BLaER1 treated with 17β-estradiol and CSF1 and Interleukin-3, amounts not matched to agents 10 nM and 100 nM (cell line): ENCODE measurements around the gene PPM1J.

Source experiments
- H3K27ac ChIP-seq, 11 experiments: shearing (Covaris generic); formaldehyde crosslinking; 2 replicates each; pipeline ENCODE4 v1.8.1; 2022
- H3K27me3 ChIP-seq, 11 experiments: shearing (Covaris generic); formaldehyde crosslinking; 2 replicates each; pipeline ENCODE4 v1.8.1; 2022
- H3K36me3 ChIP-seq, 11 experiments: shearing (Covaris generic); formaldehyde crosslinking; 2 replicates each; pipeline ENCODE4 v1.8.1; 2022
- H3K4me1 ChIP-seq, 10 experiments: shearing (Covaris generic); formaldehyde crosslinking; 2 replicates each; pipeline ENCODE4 v1.8.1; 2022
- H3K4me2 ChIP-seq, 11 experiments: shearing (Covaris generic); formaldehyde crosslinking; 2 replicates each; pipeline ENCODE4 v1.8.1; 2022
- H3K4me3 ChIP-seq, 10 experiments: shearing (Covaris generic); formaldehyde crosslinking; 2 replicates each; pipeline ENCODE4 v1.8.1; 2022
- H3K9ac ChIP-seq, 11 experiments: shearing (Covaris generic); formaldehyde crosslinking; 2 replicates each; pipeline ENCODE4 v1.8.1; 2022
- H3K9me3 ChIP-seq, 11 experiments: shearing (Covaris generic); formaldehyde crosslinking; replicated peaks in 1 of 11; 2 replicates each; pipeline ENCODE4 v1.8.1; 2022
- H4K20me1 ChIP-seq, 11 experiments: shearing (Covaris generic); formaldehyde crosslinking; 2 replicates each; pipeline ENCODE4 v1.8.1; 2022
- Cebpa-rat ChIP-seq, 11 experiments: shearing (Covaris generic); IDR thresholded peaks; 2 replicates each; pipeline ENCODE4 v1.8.1; 2022

The PPM1J gene

DNA sequence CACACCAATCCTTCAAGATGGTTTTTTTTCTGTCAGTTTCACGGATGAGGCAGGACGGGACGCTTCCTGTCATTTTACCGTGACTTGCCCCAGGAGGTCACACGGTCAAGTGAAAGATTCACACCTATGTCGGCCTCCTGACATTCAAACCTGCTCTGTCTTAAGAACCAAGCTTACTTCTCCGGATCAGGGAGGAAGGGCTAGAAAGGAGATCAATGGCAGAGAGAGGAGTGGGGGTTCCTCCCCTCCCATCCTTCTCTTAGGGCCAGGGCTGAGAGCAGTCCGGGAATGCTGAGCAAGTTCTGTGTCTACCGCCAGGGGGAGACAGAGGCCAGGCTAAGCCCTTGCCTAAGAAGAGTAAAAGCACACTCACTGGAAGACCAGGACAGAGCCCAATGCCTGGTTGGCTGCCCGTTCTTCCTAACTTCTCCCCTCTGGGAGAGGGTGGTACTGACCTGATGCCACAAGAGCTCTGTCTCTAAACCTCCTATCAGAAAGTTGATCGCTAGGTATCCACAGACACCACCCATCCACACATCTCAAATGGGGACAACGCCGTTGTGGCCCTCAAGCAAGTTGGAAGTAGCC lies 1.1 kb upstream of the PPM1J start:
- peaks cover 32 to 56% (median 46%) of the 10 kb centered on the region in 10 experiments for H3K4me1 ChIP-seq
- no peak for TF ChIP-seq Cebpa-rat (IDR thresholded peaks at IDR 0.05)
- H3K9ac ChIP-seq = peak overlapping the region; percentile 43 to 73 (median 66); a peak in 16 of 22 replicates
- H3K4me3 ChIP-seq = peak overlapping the region; percentile 64 to 80 (median 67)
- peaks cover 0 to 18% (median 11%) of the 10 kb centered on the region in 11 experiments; a peak in 17 of 22 replicates for H3K27me3 ChIP-seq
- H3K27ac ChIP-seq = no peak overlapping the region
- H3K9me3 ChIP-seq = no peaks in the 10 kb centered on the region
- peak overlapping the region; percentile 97 to 100 (median 100) for H3K4me2 ChIP-seq
- no peaks in the 10 kb centered on the region for H3K36me3 ChIP-seq
- peaks cover 0 to 18% (median 10%) of the 10 kb centered on the region in 11 experiments; a peak in 15 of 22 replicates for H4K20me1 ChIP-seq

- TF ChIP-seq Cebpa-rat (IDR thresholded peaks at IDR 0.05) = no peak
- H4K20me1 ChIP-seq = peaks cover 0 to 18% (median 10%) of the 10 kb centered on the region in 11 experiments; a peak in 15 of 22 replicates
- H3K36me3 ChIP-seq = no peaks in the 10 kb centered on the region
- H3K27me3 ChIP-seq = peaks cover 0 to 18% (median 11%) of the 10 kb centered on the region in 11 experiments; a peak in 17 of 22 replicates
- H3K4me2 ChIP-seq = peak overlapping the region; percentile 97 to 100 (median 100)
- peak overlapping the region in 5 of 11 experiments; percentile 6 to 29 (median 13); a peak in 5 of 22 replicates for H3K27ac ChIP-seq
- H3K4me1 ChIP-seq = peaks cover 26 to 60% (median 53%) of the 10 kb centered on the region in 10 experiments
- peak overlapping the region; percentile 64 to 80 (median 67) for H3K4me3 ChIP-seq
- H3K9ac ChIP-seq = peak overlapping the region; percentile 21 to 73 (median 55); a peak in 21 of 22 replicates
- no peaks in the 10 kb centered on the region for H3K9me3 ChIP-seq
Observed at GRCh38 chr1:112714313-112715263, 544 bp downstream of the PPM1J start.

DNA sequence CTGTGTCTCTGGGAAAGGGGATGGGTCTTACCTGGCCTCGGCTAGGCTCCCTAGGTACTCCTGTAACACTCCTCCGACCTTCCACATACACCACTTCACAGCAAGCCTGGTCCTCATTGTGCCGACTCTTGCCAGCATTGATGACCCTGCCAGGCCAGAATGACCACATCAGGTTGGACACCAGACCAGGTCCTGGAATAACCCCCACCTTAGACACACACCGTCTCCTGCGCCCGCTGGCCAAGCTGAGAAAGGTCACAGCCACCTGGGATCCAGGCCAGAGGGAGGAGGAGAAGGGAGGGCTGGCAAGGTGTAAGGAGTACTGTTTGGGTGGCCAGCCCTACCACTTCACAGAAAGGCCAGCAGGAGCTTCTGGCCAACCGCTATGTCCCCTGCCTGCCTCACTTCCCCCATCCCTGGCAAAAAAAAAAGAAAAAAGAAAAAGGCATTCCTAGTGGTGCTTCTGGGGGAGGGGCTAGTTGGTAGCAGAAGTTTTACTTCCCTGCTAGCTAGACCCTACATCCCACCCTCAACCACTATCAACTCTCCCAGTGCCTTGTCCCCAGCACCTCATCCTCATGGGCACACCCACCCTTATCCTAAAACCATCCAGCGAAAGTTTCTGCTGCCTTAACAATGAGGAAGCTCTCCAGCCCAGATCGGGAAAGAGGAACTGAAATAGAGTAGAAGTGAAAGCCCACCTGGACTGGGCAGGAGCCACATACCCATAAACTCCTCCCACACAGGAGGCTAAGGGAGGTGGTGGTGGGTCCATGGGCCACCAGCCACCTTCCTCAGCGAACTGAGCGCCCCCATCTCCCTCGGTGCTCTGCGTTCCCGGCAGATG lies 1.4 kb downstream of the PPM1J start:
- Histone ChIP-seq H3K4me3 (peak overlapping the region; percentile 64 to 80 (median 67)), H3K4me2 (peak overlapping the region; percentile 97 to 100 (median 100)), H3K9ac (peak overlapping the region in 10 of 11 experiments; percentile 21 to 73 (median 58); a peak in 16 of 22 replicates), H3K36me3 (no peaks in the 10 kb centered on the region), H3K27me3 (peaks cover 0 to 18% (median 11%) of the 10 kb centered on the region in 11 experiments; a peak in 17 of 22 replicates), H4K20me1 (peaks cover 0 to 18% (median 10%) of the 10 kb centered on the region in 11 experiments; a peak in 15 of 22 replicates), H3K4me1 (peaks cover 26 to 61% (median 48%) of the 10 kb centered on the region in 10 experiments), H3K27ac (peak overlapping the region in 3 of 11 experiments; percentile 6 to 29 (median 8); a peak in 3 of 22 replicates), H3K9me3 (no peaks in the 10 kb centered on the region)
- no peak for TF ChIP-seq Cebpa-rat (IDR thresholded peaks at IDR 0.05)

- no peak overlapping the region for H3K9ac ChIP-seq
- no peaks in the 10 kb centered on the region for H3K36me3 ChIP-seq
- peaks cover 0 to 18% (median 10%) of the 10 kb centered on the region in 11 experiments; a peak in 15 of 22 replicates for H4K20me1 ChIP-seq
- peaks cover 0 to 18% (median 11%) of the 10 kb centered on the region in 11 experiments; a peak in 17 of 22 replicates for H3K27me3 ChIP-seq
- no peak for TF ChIP-seq Cebpa-rat (IDR thresholded peaks at IDR 0.05)
- peaks cover 30 to 65% (median 50%) of the 10 kb centered on the region in 10 experiments for H3K4me1 ChIP-seq
- H3K9me3 ChIP-seq = no peaks in the 10 kb centered on the region
- H3K27ac ChIP-seq = no peak overlapping the region
- H3K4me2 ChIP-seq = 0 out of 22 replicates have a peak overlapping the region, but pooled peaks of 1 of the 11 experiments have one; percentile 100
- H3K4me3 ChIP-seq = no peak overlapping the region
Observed at GRCh38 chr1:112712701-112713128, 2.4 kb downstream of the PPM1J start.

DNA sequence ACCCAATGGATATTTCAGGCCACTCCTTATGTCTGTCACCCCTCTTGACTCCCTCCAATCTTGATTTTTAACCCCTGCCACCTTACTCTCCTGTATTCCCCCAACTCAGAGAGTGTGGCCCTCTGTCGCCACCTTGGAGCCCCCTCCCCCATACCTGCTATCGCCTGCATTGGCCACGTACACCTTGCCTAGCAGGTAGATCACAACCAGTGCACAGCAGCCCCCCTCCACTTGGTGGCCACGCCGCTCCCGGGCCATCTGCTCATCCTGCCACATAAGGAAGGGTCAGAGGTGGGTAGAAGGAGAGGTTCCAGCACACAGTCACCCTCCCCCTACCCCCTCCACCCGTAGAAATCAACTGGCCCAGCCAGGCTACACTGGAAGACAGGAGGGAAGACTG lies 2.9 kb downstream of the PPM1J start:
- TF ChIP-seq Cebpa-rat (IDR thresholded peaks at IDR 0.05) = no peak
- Histone ChIP-seq H3K36me3 (no peaks in the 10 kb centered on the region), H3K4me1 (peaks cover 33 to 69% (median 55%) of the 10 kb centered on the region in 10 experiments), H3K9ac (no peak overlapping the region), H4K20me1 (peaks cover 0 to 18% (median 10%) of the 10 kb centered on the region in 11 experiments; a peak in 15 of 22 replicates), H3K4me3 (no peak overlapping the region), H3K9me3 (no peaks in the 10 kb centered on the region), H3K27ac (no peak overlapping the region), H3K4me2 (peak overlapping the region in 3 of 11 experiments; percentile 59 to 68 (median 65); a peak in 2 of 22 replicates), H3K27me3 (peaks cover 0 to 18% (median 11%) of the 10 kb centered on the region in 11 experiments; a peak in 17 of 22 replicates)

- H3K27me3 ChIP-seq = peaks cover 0 to 18% (median 11%) of the 10 kb centered on the region in 11 experiments; a peak in 17 of 22 replicates
- TF ChIP-seq Cebpa-rat (IDR thresholded peaks at IDR 0.05) = no peak
- peak overlapping the region; percentile 38 to 68 (median 49); a peak in 21 of 22 replicates for H3K4me2 ChIP-seq
- no peaks in the 10 kb centered on the region for H3K9me3 ChIP-seq
- no peak overlapping the region for H3K9ac ChIP-seq
- no peak overlapping the region for H3K27ac ChIP-seq
- H3K4me1 ChIP-seq = peaks cover 33 to 69% (median 52%) of the 10 kb centered on the region in 10 experiments
- H4K20me1 ChIP-seq = peaks cover 0 to 18% (median 10%) of the 10 kb centered on the region in 11 experiments; a peak in 15 of 22 replicates
- H3K4me3 ChIP-seq = no peak overlapping the region
- no peaks in the 10 kb centered on the region for H3K36me3 ChIP-seq
Observed at GRCh38 chr1:112711670-112712069, 3.5 kb downstream of the PPM1J start.

DNA sequence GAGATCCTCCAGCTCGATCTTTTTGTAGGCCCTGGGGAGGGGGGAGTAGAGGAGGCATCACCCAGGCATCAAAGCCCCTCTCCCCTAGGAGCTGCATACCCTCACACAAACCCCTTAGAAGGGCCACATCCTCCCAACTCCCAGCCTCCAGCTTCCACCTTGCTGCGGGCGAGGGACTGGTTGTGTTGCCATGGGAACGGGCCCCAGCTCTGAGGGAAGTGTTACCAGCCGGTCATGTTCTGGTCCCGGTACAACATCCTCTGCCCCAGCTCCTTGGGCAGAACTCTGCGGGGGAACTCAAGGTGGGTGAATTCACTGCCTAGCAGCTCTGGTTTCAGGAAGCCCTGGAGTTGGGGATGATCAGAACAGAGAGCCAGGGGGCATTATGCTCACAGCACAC lies 4.1 kb downstream of the PPM1J start:
- no peak for TF ChIP-seq Cebpa-rat (IDR thresholded peaks at IDR 0.05)
- Histone ChIP-seq H3K9ac (no peak overlapping the region), H4K20me1 (peaks cover 0 to 17% (median 10%) of the 10 kb centered on the region in 11 experiments; a peak in 15 of 22 replicates), H3K4me2 (peak overlapping the region; percentile 38 to 68 (median 49); a peak in 19 of 22 replicates), H3K36me3 (no peaks in the 10 kb centered on the region), H3K4me3 (no peak overlapping the region), H3K4me1 (peaks cover 34 to 64% (median 52%) of the 10 kb centered on the region in 10 experiments), H3K27ac (no peak overlapping the region), H3K27me3 (peaks cover 0 to 18% (median 11%) of the 10 kb centered on the region in 11 experiments; a peak in 17 of 22 replicates), H3K9me3 (no peaks in the 10 kb centered on the region)
